HG03342 (cell line): ENCODE results near the gene DDIAS.
"Not testable (repeated sequence)": the region's sequence is repeated elsewhere in the genome, so short reads cannot be mapped to it uniquely, and the experiment has no call there.

Source experiments
- ATAC-seq: cut with Tn5 transposase; IDR thresholded peaks from one replicate; pipeline ENCODE4 v1.9.1; 2021; ENCODE audit warnings: mild to moderate bottlenecking, moderate library complexity; ENCODE audit not compliant: unreplicated experiment

DDIAS gene

GRCh38 chr11:82962021-82962420, 60.5 kb downstream of the DDIAS start:
- ATAC-seq, result not testable (repeated sequence)

DNA sequence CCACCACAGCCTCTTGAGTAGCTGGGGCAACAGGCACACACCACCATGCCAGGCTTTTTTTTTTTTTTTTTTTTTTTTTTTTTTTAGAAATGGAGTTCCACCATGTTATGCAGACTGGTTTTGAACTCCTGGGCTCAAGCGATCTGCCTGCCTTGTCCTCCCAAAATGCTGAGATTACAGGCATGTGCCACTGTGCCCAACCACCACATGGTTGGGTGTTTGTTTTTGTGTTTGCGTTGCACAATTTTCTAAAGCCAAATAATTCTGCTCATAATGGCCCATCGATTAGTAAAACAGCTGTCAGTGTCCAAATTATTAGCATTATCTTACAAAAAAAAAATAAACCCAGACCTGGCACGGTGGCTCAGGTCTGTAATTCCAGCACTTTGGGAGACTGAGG, 65.8 kb downstream of the DDIAS start:
- no peak for ATAC-seq

GRCh38 chr11:82969811-82970210, 68.3 kb downstream of the DDIAS start:
- peak; percentile 92 for ATAC-seq

DNA sequence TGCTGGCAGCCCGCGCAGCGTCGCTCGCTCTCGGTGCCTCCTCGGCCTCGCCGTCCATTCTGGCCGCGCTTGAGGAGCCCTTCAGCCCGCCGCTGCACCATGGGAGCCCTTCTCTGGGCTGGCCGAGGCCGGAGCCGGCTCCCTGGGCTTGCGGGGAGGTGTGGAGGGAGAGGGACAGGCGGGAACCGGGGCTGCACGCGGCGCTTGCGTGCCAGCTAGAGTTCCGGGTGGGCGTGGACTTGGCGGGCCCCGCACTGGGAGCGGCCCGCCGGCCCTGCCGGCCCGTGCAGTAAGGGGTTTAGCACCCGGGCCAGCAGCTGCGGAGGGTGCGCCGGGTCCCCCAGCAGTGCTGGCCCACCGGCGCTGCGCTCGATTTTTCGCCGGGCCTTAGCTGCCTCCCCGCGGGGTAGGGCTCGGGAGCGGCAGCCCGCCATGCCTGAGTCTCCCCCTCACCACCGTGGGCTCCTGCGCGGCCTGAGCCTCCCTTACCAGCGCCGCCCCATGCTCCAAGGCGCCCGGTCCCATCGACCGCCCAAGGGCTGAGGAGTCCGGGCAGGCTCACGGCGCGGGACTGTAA, 69.1 kb downstream of the DDIAS start:
- not testable (repeated sequence) for ATAC-seq

DNA sequence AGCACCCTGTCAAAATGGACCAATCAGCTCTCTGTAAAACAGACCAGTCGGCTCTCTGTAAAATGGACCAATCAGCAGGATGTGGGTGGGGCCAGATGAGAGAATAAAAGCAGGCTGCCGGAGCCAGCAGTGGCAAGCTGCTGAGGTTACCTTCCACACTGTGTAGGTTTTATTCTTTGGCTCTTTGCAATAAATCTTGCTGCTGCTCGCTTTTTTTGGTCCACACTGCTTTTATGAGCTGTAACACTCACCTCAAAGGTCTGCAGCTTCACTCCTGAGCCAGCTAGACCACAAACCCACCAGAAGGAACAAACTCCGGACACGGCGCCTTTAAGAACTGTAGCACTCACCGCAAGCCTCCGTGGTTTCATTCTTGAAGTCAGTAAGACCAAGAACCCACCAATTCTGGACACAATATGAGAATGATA, 70.0 kb downstream of the DDIAS start:
- ATAC-seq, result not testable (repeated sequence)

DNA sequence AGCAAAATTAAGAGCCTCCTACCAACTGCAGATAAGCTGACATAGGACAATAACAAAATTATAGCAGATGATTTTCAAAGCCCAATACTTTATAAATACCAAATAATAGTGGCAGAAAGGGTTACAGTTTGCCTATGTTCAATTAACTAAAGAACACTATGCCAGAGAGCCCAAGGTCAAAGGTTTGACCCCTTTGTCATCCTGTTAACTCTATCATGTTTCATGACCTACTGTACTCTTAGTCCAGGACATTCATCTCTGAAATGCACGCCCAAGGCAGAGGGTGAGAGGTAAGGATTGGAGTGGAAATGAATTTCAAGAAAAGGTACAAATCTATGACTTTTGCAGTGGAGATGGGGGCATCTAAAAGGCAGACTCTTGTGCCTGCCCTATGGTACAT, 70.6 kb downstream of the DDIAS start:
- no peak for ATAC-seq

- ATAC-seq, result no peak
These were observed 72.6 kb downstream of the DDIAS start for GRCh38 chr11:82974135-82974534.

DNA sequence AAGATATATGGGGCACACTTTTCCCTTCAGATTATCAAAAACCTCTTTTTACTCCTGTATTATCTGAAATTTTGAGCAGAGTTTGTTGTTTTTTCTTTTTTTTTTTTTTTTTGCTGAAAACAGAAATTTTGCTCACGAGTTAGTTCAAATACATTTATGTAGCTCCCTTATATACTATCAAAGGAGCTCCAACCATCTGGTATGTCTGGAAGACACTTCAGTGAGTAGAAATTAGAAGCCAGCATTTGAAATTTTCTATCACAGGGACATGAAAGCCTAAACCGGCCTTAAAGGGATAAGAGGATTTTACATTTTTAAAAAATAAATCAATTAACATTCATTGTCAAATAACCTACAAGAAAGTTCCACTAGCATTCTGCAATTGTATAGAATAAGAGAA, 73.3 kb downstream of the DDIAS start:
- no peak for ATAC-seq

- ATAC-seq, result no peak
These were observed 74.3 kb downstream of the DDIAS start for GRCh38 chr11:82975882-82976281.

GRCh38 chr11:82976786-82977185, 75.2 kb downstream of the DDIAS start:
- no peak for ATAC-seq

- no peak for ATAC-seq
These were observed 77.0 kb downstream of the DDIAS start for GRCh38 chr11:82978422-82979099.

- no peak for ATAC-seq
These were observed 78.3 kb downstream of the DDIAS start for GRCh38 chr11:82979824-82980223.

GRCh38 chr11:82980292-82980691, 78.8 kb downstream of the DDIAS start:
- no peak for ATAC-seq

GRCh38 chr11:82980947-82981346, 79.4 kb downstream of the DDIAS start:
- ATAC-seq, result no peak

DNA sequence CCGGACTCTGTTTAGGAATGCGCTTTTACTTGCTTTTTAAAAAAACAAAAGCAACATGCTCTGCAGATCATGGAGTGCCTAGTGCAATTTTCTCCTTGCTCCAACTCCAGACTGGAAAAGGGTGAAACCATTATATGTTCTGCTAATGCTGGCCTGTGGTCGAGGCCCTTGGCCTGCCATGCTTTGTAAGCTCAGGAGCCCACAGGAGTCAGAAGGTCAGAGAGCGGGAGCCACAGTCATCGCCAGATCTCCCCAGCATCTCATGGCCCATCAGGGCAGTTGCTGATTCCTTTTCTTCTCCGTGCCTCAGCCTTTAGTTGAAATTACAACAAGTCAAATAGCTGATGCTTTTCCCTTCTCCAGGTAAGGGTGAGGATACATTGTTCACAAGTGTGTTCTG, 80.3 kb downstream of the DDIAS start:
- no peak for ATAC-seq
